Right atrium auricular region (tissue), 2 donors: Measurements from ENCODE around the gene XPR1. TPM values are rescaled to one million over a fixed set of nuclear protein-coding genes. Genes with fewer than 3 reads are reported as not detected.
"Not testable (repeated sequence)": the region's sequence is repeated elsewhere in the genome, so short reads cannot be mapped to it uniquely, and the experiment has no call there.

ENCODE experiments used
- DNase-seq: peaks from one replicate; pipeline ENCODE4 v3.0.0-alpha.2; 2019; ENCODE audit warnings: low spot score
- H3K27ac ChIP-seq, 2 donors: fragments of 200-600 bp; sonication (generic); 1 replicate in 1 of 2; 2 replicates in 1 of 2; pipeline ENCODE4 v1.5.1; 2016 to 2019
- H3K27me3 ChIP-seq, 2 donors: fragments of 200-600 bp; sonication (generic); one replicate each; pipeline versions ENCODE4 v1.5.1 to v1.6.0; 2017 to 2019
- H3K36me3 ChIP-seq: fragments of 200-600 bp; sonication (generic); one replicate; pipeline ENCODE4 v1.5.1; 2016
- H3K4me1 ChIP-seq, 2 donors: fragments of 200-600 bp; sonication (generic); one replicate each; pipeline versions ENCODE4 v1.5.1 to v1.6.0; 2017 to 2019
- H3K4me3 ChIP-seq, 2 donors: fragments of 200-600 bp; sonication (generic); 1 replicate in 1 of 2; 2 replicates in 1 of 2; pipeline ENCODE4 v1.5.1; 2017 to 2019; ENCODE audit warnings: mild to moderate bottlenecking in 1 of 2, moderate library complexity in 1 of 2
- H3K9me3 ChIP-seq, 2 donors: fragments of 200-600 bp; sonication (generic); one replicate each; pipeline ENCODE4 v1.5.1; 2019
- CTCF ChIP-seq, 2 donors: fragments of 200-600 bp; sonication (generic); IDR thresholded peaks; one replicate each; pipeline ENCODE4 v1.5.1; 2019; ENCODE audit warnings: antibody characterized with exemption in 2 of 2
- total RNA-seq, 2 donors: library from RNA; depleted of rRNA; stranded (reverse); fragments of >200 nt; gene quantifications; one replicate each; pipeline ENCODE4 v1.1.0, GENCODE V29; 2016

The XPR1 gene
- total RNA-seq, 2 donors from 2014 or later: 30.0 to 53.0 TPM

GRCh38 chr1:180786624-180787023, 154.8 kb downstream of the XPR1 start:
- H3K4me1 ChIP-seq: no peaks in the 10 kb centered on the region
- H3K4me3 ChIP-seq: no peak overlapping the region
- H3K9me3 ChIP-seq: no peaks in the 10 kb centered on the region
- H3K27me3 ChIP-seq: no peaks in the 10 kb centered on the region
- H3K36me3 ChIP-seq: no peaks in the 10 kb centered on the region
- H3K27ac ChIP-seq: no peak overlapping the region
- DNase-seq: no peak
- no peak for TF ChIP-seq CTCF (IDR thresholded peaks at IDR 0.05)

DNA sequence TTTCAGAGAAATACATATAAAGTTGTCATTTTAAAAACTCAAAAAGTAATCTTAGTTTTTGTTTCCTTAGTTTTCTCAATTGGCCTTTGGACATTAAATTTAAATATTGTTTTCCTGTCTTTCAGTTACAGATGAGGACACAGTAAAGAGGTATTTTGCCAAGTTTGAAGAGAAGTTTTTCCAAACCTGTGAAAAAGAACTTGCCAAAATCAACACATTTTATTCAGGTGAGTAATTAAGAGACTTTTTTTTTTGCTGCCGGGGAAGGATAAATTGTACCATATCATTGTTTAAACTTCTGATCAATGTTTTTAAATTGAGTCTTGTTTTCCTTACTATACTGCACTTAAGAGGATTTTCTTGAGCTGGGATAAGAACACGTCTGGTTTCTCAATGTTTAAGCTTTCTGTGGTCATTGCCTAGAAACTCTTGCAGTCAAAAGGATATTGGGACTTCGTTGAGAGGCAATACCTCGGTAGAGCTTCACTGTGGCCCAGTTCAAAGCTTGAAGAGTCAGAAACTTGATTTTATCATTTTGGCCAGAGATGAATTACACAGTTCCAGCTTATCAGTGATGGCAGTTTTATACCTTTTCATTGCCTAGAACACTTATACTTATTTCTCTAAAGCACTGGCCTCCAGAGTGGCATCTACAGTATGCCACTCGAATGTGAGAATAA, 155.9 kb downstream of the XPR1 start:
- no peaks in the 10 kb centered on the region for H3K9me3 ChIP-seq

GRCh38 chr1:180789460-180789859, 157.6 kb downstream of the XPR1 start:
- no peak for DNase-seq
- Histone ChIP-seq H3K9me3 (no peaks in the 10 kb centered on the region), H3K36me3 (no peaks in the 10 kb centered on the region), H3K27ac (no peak overlapping the region), H3K4me3 (no peak overlapping the region), H3K27me3 (no peaks in the 10 kb centered on the region), H3K4me1 (no peaks in the 10 kb centered on the region)
- no peak for TF ChIP-seq CTCF (IDR thresholded peaks at IDR 0.05)

More for the DNA sequence above, 155.9 kb downstream of the XPR1 start:
- TF ChIP-seq CTCF (IDR thresholded peaks at IDR 0.05): no peak
- Histone ChIP-seq H3K27ac (no peak overlapping the region), H3K4me3 (no peak overlapping the region), H3K27me3 (no peaks in the 10 kb centered on the region), H3K4me1 (no peaks in the 10 kb centered on the region), H3K36me3 (no peaks in the 10 kb centered on the region)
- no peak for DNase-seq

GRCh38 chr1:180791152-180791551, 159.3 kb downstream of the XPR1 start:
- not testable (repeated sequence) for H3K4me1 ChIP-seq, H3K27me3 ChIP-seq, H3K27ac ChIP-seq, H3K36me3 ChIP-seq, H3K4me3 ChIP-seq, H3K9me3 ChIP-seq, DNase-seq

GRCh38 chr1:180791806-180792205, 160.0 kb downstream of the XPR1 start:
- Histone ChIP-seq H3K27me3 (no peaks in the 10 kb centered on the region), H3K27ac (no peak overlapping the region), H3K9me3 (no peaks in the 10 kb centered on the region), H3K4me1 (no peaks in the 10 kb centered on the region), H3K36me3 (no peaks in the 10 kb centered on the region), H3K4me3 (no peak overlapping the region)
- no peak for DNase-seq
- no peak for TF ChIP-seq CTCF (IDR thresholded peaks at IDR 0.05)

DNA sequence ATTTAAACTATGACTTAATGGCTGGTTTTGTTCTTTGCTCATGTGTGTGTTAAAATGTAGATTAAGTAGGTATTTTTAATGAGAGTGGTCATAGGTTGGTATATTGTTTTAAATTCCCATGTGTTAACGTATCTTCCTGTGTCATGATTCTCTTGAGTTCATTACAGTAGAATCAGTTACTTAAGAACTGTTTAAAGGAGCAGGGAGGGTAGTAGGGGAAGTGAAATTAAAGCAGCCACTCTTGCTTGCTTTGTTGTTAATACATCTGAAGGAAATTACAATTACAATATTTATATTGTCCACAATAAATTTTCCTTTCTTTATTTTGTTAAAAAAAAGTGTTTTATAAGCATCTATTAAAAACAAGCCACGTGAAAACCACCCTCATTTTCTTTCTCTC, 161.6 kb downstream of the XPR1 start:
- Histone ChIP-seq H3K4me3 (no peak overlapping the region), H3K4me1 (no peaks in the 10 kb centered on the region), H3K36me3 (no peaks in the 10 kb centered on the region), H3K9me3 (no peaks in the 10 kb centered on the region), H3K27ac (no peak overlapping the region), H3K27me3 (no peaks in the 10 kb centered on the region)
- DNase-seq: no peak
- no peak for TF ChIP-seq CTCF (IDR thresholded peaks at IDR 0.05)
